ENCODE measurements around the gene ALS2CL.

Gene ALS2CL

DNA sequence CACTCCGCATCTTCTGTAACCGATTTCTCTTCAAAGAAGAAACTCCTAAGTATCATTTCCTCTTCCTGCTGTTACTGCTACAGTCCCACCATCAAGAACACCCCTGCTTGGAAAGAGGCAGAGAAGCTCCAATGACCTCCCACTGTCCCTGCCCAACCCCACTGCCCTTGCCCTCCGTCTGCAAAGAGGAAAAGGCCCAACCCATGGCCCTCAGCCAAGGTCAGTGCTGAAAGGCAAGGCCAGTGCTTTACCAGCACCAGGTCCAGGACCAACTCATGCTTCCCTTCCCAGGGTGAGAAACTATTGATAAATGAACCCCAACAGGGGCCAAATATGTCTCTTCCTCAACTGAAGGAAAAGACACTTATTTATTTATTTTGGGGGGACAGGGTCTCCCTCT lies 58.6 kb downstream of the ALS2CL start:
- no peak for DNase-seq (ENCODE audit: low read depth)

- no peak for DNase-seq (ENCODE audit: low read depth)
Observed at GRCh38 chr3:46632792-46633191, 60.7 kb downstream of the ALS2CL start.

DNA sequence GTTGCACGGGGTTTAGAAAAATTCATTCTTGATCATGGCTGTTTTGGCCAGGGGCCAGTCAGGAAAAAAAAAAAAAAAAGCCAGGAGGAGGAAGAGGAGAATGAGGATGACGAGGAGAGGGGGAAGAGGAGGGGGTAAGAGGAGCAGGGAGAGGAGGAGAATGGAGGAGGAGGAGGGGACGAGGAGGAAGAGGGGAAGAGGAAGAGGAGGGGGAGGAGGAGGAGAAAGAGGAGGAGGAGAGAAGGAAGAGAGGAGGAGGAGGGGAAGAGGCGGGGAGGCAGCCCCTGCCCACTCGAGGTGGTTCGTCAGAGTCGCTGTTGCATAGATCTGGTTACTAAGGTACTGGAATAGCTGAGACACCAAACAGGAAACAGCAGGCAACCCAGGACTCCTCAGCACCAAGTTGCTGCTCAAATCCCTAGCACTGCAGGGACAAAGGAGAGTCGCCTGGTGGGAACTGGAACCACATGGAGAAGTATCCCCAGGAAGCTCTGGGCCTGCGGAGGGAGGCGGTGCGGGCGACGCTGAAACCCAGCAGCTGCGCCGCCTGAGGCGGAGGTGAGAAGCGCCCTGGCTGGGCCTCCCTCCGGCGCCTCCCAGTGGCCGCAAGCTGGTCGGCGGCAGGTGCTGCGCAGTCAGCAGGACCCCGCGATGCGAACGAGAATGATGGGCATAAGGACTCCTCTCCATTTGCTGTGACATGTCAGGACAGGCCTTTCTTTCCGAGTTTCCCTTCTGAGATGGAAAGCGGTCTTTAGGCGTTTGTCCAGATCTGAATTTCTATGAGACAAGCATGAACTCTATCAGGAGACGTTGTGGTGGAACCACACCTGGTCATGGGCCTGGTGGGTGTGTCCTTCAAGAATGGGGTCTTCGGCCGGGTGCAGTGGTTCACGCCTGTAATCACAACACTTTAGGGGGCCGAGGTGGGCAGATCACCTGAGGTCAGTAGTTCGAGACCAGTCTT lies 63.6 kb downstream of the ALS2CL start:
- peak; percentile 63 for DNase-seq (ENCODE audit: low read depth)

- no peak for DNase-seq (ENCODE audit: low read depth)
Observed at GRCh38 chr3:46628901-46629369, 64.5 kb downstream of the ALS2CL start.

DNA sequence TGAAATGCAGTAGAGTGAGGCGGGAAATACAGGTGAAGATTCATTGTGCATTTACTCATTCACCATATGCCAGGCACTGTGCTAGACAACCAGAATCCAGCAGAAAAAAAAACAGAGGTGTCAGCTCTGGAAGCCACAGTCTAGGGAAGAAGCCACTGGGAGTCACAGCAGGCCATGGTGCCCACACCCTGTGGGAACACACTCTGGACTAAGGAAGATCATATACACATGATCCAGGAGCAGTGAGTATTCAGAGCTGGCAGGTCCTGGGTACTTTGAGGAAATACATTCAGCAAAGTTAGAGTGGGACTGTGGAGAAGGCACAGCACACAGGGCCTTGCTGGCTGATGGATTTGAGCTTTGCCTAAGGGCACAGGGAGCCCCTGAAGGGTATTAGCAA lies 66.4 kb downstream of the ALS2CL start:
- no peak for DNase-seq (ENCODE audit: low read depth)

- DNase-seq (ENCODE audit: low read depth) = no peak
Observed at GRCh38 chr3:46626039-46626438, 67.4 kb downstream of the ALS2CL start.

GRCh38 chr3:46624975-46625490 lies 68.4 kb downstream of the ALS2CL start:
- DNase-seq (ENCODE audit: low read depth) = no peak

- DNase-seq (ENCODE audit: low read depth) = no peak
Observed at GRCh38 chr3:46624533-46624932, 68.9 kb downstream of the ALS2CL start.

- no peak for DNase-seq (ENCODE audit: low read depth)
Observed at GRCh38 chr3:46619845-46620778, 73.4 kb downstream of the ALS2CL start.
